Astrocyte (in vitro differentiated cells and primary cell): ENCODE measurements around the gene PIK3R6. TPM values are rescaled to one million over a fixed set of nuclear protein-coding genes. Genes with fewer than 3 reads are reported as not detected.

ENCODE experiments used
- DNase-seq: peaks from one replicate; pipeline ENCODE4 v3.0.0-alpha.2; 2010; ENCODE audit warnings: low read depth
- FAIRE-seq: peaks from 2 replicates; lab custom pipeline; 2011; peaks lifted over from hg19 to GRCh38; lab: Jason Lieb, UNC
- H2AFZ ChIP-seq: 2 replicates; pipeline ENCODE4 v1.6.0; 2012; ENCODE audit warnings: low read depth, low read length, inconsistent platforms
- H3K27ac ChIP-seq: 2 replicates; pipeline ENCODE4 v1.5.1; 2011; ENCODE audit warnings: low read depth, low read length, inconsistent platforms
- H3K27me3 ChIP-seq: 2 replicates; pipeline ENCODE4 v1.6.0; 2011; ENCODE audit warnings: low read length, inconsistent platforms; ENCODE audit not compliant: insufficient read depth
- H3K36me3 ChIP-seq: 2 replicates; pipeline ENCODE4 v1.5.1; 2011; ENCODE audit warnings: low read length, inconsistent platforms; ENCODE audit not compliant: insufficient read depth
- H3K4me1 ChIP-seq: 2 replicates; pipeline ENCODE4 v1.5.1; 2011; ENCODE audit warnings: low read length, inconsistent platforms; ENCODE audit not compliant: insufficient read depth
- H3K4me2 ChIP-seq: 2 replicates; pipeline ENCODE4 v1.6.0; 2012; ENCODE audit warnings: low read length, inconsistent platforms
- H3K4me3 ChIP-seq: 2 replicates; pipeline ENCODE4 v1.5.1; 2011; ENCODE audit warnings: low read depth, mild to moderate bottlenecking, low read length, inconsistent platforms; ENCODE audit not compliant: insufficient read depth
- H3K79me2 ChIP-seq: 2 replicates; pipeline ENCODE4 v1.6.0; 2012; ENCODE audit warnings: mild to moderate bottlenecking, low read length, inconsistent platforms; ENCODE audit not compliant: insufficient read depth
- H3K9ac ChIP-seq: 2 replicates; pipeline ENCODE4 v1.6.0; 2012; ENCODE audit warnings: mild to moderate bottlenecking, low read length, inconsistent platforms
- H3K9me3 ChIP-seq: 2 replicates; pipeline ENCODE4 v1.5.1; 2012; ENCODE audit warnings: low read depth, mild to moderate bottlenecking, low read length, inconsistent platforms; ENCODE audit not compliant: insufficient read depth
- H4K20me1 ChIP-seq: 2 replicates; pipeline ENCODE4 v1.6.0; 2012; ENCODE audit warnings: low read length, inconsistent platforms; ENCODE audit not compliant: insufficient read depth
- H3K27ac Mint-ChIP-seq: one replicate; pipeline ENCODE4 v1.8.0; 2021; ENCODE audit warnings: mild to moderate bottlenecking, mixed read lengths; ENCODE audit not compliant: unreplicated experiment
- H3K27me3 Mint-ChIP-seq: one replicate; pipeline ENCODE4 v1.8.0; 2021; ENCODE audit warnings: low read depth, mixed read lengths; ENCODE audit not compliant: unreplicated experiment
- H3K36me3 Mint-ChIP-seq: one replicate; pipeline ENCODE4 v1.8.0; 2021; ENCODE audit warnings: low read depth, mixed read lengths; ENCODE audit not compliant: unreplicated experiment
- H3K4me1 Mint-ChIP-seq: one replicate; pipeline ENCODE4 v1.8.0; 2021; ENCODE audit warnings: low read depth, mixed read lengths; ENCODE audit not compliant: unreplicated experiment
- H3K4me3 Mint-ChIP-seq: one replicate; pipeline ENCODE4 v1.8.0; 2021; ENCODE audit warnings: mild to moderate bottlenecking, moderate library complexity, mixed read lengths; ENCODE audit not compliant: unreplicated experiment
- H3K9me3 Mint-ChIP-seq: one replicate; pipeline ENCODE4 v1.8.0; 2021; ENCODE audit warnings: mild to moderate bottlenecking, mixed read lengths; ENCODE audit not compliant: unreplicated experiment
- CTCF ChIP-seq: IDR thresholded peaks from 2 replicates; pipeline ENCODE4 v1.5.1; 2011; ENCODE audit warnings: low read depth, mild to moderate bottlenecking, inconsistent platforms, low read length, moderate library complexity; ENCODE audit not compliant: insufficient read depth
- EZH2 ChIP-seq: IDR thresholded peaks from 2 replicates; pipeline ENCODE4 v1.6.1; 2012; ENCODE audit warnings: mild to moderate bottlenecking, low read length, inconsistent platforms; ENCODE audit not compliant: insufficient read depth
- total RNA-seq: library from RNA; stranded (reverse); gene quantifications from 2 replicates; pipeline ENCODE4 v1.2.1, GENCODE V29; 2021

PIK3R6 gene
- total RNA-seq, 1 donor from 2014 or later = not detected

DNA sequence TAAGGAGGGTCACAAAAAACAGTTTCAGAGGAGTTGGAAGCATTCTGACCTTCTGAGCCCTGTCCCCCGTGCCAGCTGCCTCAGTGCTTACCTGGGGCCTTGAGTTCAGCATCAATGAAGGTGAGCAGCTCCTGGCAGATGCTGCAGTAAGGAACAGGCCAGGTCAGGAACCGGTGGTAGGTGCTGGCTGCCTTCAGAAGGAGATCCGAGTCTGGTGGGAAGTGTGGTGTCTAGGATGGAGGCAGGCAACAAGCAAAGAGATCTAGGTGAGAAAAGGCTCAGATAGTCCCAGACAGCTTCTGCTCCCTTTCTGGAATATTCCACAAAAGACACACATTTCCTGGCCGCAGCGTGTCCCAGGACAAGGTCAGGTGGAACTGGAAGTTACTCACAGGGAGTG is 37.2 kb upstream of the PIK3R6 start:
- Histone ChIP-seq H2AFZ (no peak overlapping the region), H3K9ac (no peak overlapping the region), H3K79me2 (no peaks in the 10 kb centered on the region), H3K27ac (no peak overlapping the region), H3K27me3 (peaks cover 5% of the 10 kb centered on the region), H3K4me1 (no peaks in the 10 kb centered on the region), H4K20me1 (no peaks in the 10 kb centered on the region), H3K36me3 (no peaks in the 10 kb centered on the region), H3K9me3 (no peaks in the 10 kb centered on the region), H3K4me2 (no peak overlapping the region), H3K4me3 (no peak overlapping the region)
- no peak overlapping the region for H3K4me3 Mint-ChIP-seq
- peaks cover 17% of the 10 kb centered on the region for H3K27me3 Mint-ChIP-seq
- no peaks in the 10 kb centered on the region for H3K36me3 Mint-ChIP-seq
- DNase-seq (no peak), FAIRE-seq (no peak)
- H3K9me3 Mint-ChIP-seq = no peaks in the 10 kb centered on the region
- H3K4me1 Mint-ChIP-seq = no peaks in the 10 kb centered on the region
- no peak overlapping the region for H3K27ac Mint-ChIP-seq
- TF ChIP-seq EZH2 (no peak), CTCF (no peak)

GRCh38 chr17:8904201-8904600 is 36.7 kb upstream of the PIK3R6 start:
- Mint-ChIP-seq H3K36me3 (no peaks in the 10 kb centered on the region), H3K27me3 (peaks cover 15% of the 10 kb centered on the region), H3K9me3 (no peaks in the 10 kb centered on the region), H3K27ac (no peak overlapping the region), H3K4me3 (no peak overlapping the region), H3K4me1 (peaks cover under 1% of the 10 kb centered on the region)
- no peaks in the 10 kb centered on the region for H3K9me3 ChIP-seq
- no peak overlapping the region for H3K27ac ChIP-seq
- no peaks in the 10 kb centered on the region for H3K79me2 ChIP-seq
- no peak overlapping the region for H3K4me2 ChIP-seq
- H3K4me3 ChIP-seq = no peak overlapping the region
- TF ChIP-seq CTCF (no peak), EZH2 (no peak)
- H3K36me3 ChIP-seq = no peaks in the 10 kb centered on the region
- no peak overlapping the region for H3K9ac ChIP-seq
- no peaks in the 10 kb centered on the region for H3K4me1 ChIP-seq
- peaks cover 5% of the 10 kb centered on the region for H3K27me3 ChIP-seq
- H2AFZ ChIP-seq = no peak overlapping the region
- FAIRE-seq (no peak), DNase-seq (no peak)
- no peaks in the 10 kb centered on the region for H4K20me1 ChIP-seq

GRCh38 chr17:8900626-8901585 is 33.4 kb upstream of the PIK3R6 start:
- Histone ChIP-seq H3K36me3 (no peaks in the 10 kb centered on the region), H3K9me3 (no peaks in the 10 kb centered on the region), H3K4me1 (no peaks in the 10 kb centered on the region), H3K9ac (no peak overlapping the region), H3K27ac (no peak overlapping the region), H3K27me3 (peaks cover 11% of the 10 kb centered on the region), H3K4me3 (no peak overlapping the region), H3K79me2 (no peaks in the 10 kb centered on the region), H4K20me1 (no peaks in the 10 kb centered on the region), H2AFZ (no peak overlapping the region), H3K4me2 (no peak overlapping the region)
- TF ChIP-seq CTCF (no peak), EZH2 (no peak)
- H3K36me3 Mint-ChIP-seq = no peaks in the 10 kb centered on the region
- H3K27me3 Mint-ChIP-seq = peaks cover 38% of the 10 kb centered on the region
- no peak overlapping the region for H3K27ac Mint-ChIP-seq
- FAIRE-seq (no peak), DNase-seq (no peak)
- peaks cover 1% of the 10 kb centered on the region for H3K4me1 Mint-ChIP-seq
- H3K4me3 Mint-ChIP-seq = no peak overlapping the region
- no peaks in the 10 kb centered on the region for H3K9me3 Mint-ChIP-seq
